Loucy (cell line): ENCODE measurements around the gene LRP2BP.

Experiments used
- H2AFZ ChIP-seq: fragments of 200-600 bp; sonication (generic); 2 replicates; pipeline ENCODE4 v1.6.0; 2016; ENCODE audit warnings: antibody characterized with exemption, mild to moderate bottlenecking, low read length, moderate library complexity
- H3F3A ChIP-seq: fragments of 200-600 bp; 2 replicates; pipeline ENCODE4 v1.6.0; 2016; ENCODE audit warnings: antibody characterized with exemption, low read depth, mild to moderate bottlenecking
- H3K27me3 ChIP-seq: fragments of 200-600 bp; sonication (generic); 2 replicates; pipeline ENCODE4 v1.6.1; 2014; ENCODE audit warnings: low read length, mild to moderate bottlenecking; ENCODE audit not compliant: insufficient read depth, poor library complexity, severe bottlenecking
- H3K36me3 ChIP-seq: fragments of 200-600 bp; sonication (generic); 2 replicates; pipeline ENCODE4 v1.6.1; 2016; ENCODE audit warnings: low read length; ENCODE audit not compliant: insufficient read depth
- H3K4me1 ChIP-seq: fragments of 200-600 bp; sonication (generic); 2 replicates; pipeline ENCODE4 v1.5.1; 2014; ENCODE audit warnings: low read length, mild to moderate bottlenecking; ENCODE audit not compliant: insufficient read depth, poor library complexity, severe bottlenecking
- H3K4me2 ChIP-seq: fragments of 200-600 bp; sonication (generic); 2 replicates; pipeline ENCODE4 v1.6.0; 2014; ENCODE audit warnings: antibody characterized with exemption, low read length, low read depth, mild to moderate bottlenecking; ENCODE audit not compliant: poor library complexity, severe bottlenecking
- H3K4me3 ChIP-seq: fragments of 200-600 bp; sonication (generic); 2 replicates; pipeline ENCODE4 v1.5.1; 2014; ENCODE audit warnings: low read length, mild to moderate bottlenecking, mixed read lengths; ENCODE audit not compliant: poor library complexity, severe bottlenecking
- H3K79me2 ChIP-seq: fragments of 200-600 bp; sonication (generic); 2 replicates; pipeline ENCODE4 v1.6.1; 2014; ENCODE audit warnings: low read length; ENCODE audit not compliant: insufficient read depth
- H3K9ac ChIP-seq: fragments of 200-600 bp; sonication (generic); 2 replicates; pipeline ENCODE4 v1.6.0; 2014; ENCODE audit warnings: mild to moderate bottlenecking, low read depth, low read length, moderate library complexity; ENCODE audit not compliant: poor library complexity, severe bottlenecking
- H3K9me2 ChIP-seq: fragments of 200-600 bp; sonication (generic); replicated peaks from 2 replicates; pipeline ENCODE4 v1.6.1; 2016; ENCODE audit warnings: low read depth, low read length, mixed read lengths
- H3K9me3 ChIP-seq: fragments of 200-600 bp; sonication (generic); 2 replicates; pipeline ENCODE4 v1.6.1; 2014; ENCODE audit warnings: mild to moderate bottlenecking, antibody characterized with exemption, low read length, low read depth; ENCODE audit not compliant: insufficient read depth
- H4K20me1 ChIP-seq: fragments of 200-600 bp; sonication (generic); 2 replicates; pipeline ENCODE4 v1.6.0; 2014; ENCODE audit warnings: antibody characterized with exemption, low read length, mild to moderate bottlenecking; ENCODE audit not compliant: insufficient read depth, poor library complexity, severe bottlenecking
- CTCF ChIP-seq: fragments of 200-600 bp; sonication (generic); conservative IDR thresholded peaks from 2 replicates; pipeline ENCODE4 v1.5.1; 2014; ENCODE audit warnings: mild to moderate bottlenecking, antibody characterized with exemption, low read length
- EZH2phosphoT487 ChIP-seq: fragments of 200-600 bp; IDR thresholded peaks from 2 replicates; pipeline ENCODE4 v1.6.1; 2018; ENCODE audit warnings: antibody characterized with exemption, mild to moderate bottlenecking, moderate library complexity, borderline replicate concordance

Gene LRP2BP

GRCh38 chr4:185421366-185422124, 25.8 kb upstream of the LRP2BP start:
- Histone ChIP-seq H3K9ac (no peak overlapping the region), H4K20me1 (no peaks in the 10 kb centered on the region), H3K4me1 (peaks cover 14% of the 10 kb centered on the region), H3K4me3 (no peak overlapping the region), H3K4me2 (peak overlapping the region; percentile 3), H3K79me2 (peaks cover 10% of the 10 kb centered on the region; the same call in 1 of the 2 replicates), H3K36me3 (peaks cover 4% of the 10 kb centered on the region; the same call in 1 of the 2 replicates), H3K9me3 (no peaks in the 10 kb centered on the region), H3K9me2 (no peaks in the 10 kb centered on the region), H3K27me3 (no peaks in the 10 kb centered on the region), H2AFZ (no peak overlapping the region), H3F3A (no peaks in the 10 kb centered on the region)
- no peak for TF ChIP-seq CTCF

DNA sequence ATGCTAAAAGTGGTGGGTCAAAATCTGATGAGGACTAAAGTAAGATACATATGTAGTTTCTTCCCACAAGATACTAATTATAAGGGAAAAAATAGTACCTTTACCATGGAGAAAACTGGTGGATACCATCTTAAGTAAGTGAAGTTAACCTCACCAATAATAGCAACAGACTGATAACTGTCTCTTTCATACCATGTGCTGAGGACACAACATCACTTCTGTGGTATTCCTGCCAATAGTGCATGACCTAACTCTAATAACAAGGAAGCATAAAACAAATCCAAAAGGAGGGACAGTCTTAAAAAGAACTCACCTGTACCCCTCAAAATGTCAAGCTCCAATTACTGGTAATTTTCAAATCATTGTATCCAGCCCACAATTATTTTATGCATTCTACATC, 21.2 kb upstream of the LRP2BP start:
- H3K79me2 ChIP-seq = no peaks in the 10 kb centered on the region
- no peak overlapping the region for H3K4me3 ChIP-seq
- no peaks in the 10 kb centered on the region for H3F3A ChIP-seq
- H3K9me3 ChIP-seq = no peaks in the 10 kb centered on the region
- H3K9me2 ChIP-seq = no peaks in the 10 kb centered on the region
- H3K4me2 ChIP-seq = no peak overlapping the region
- no peaks in the 10 kb centered on the region for H3K27me3 ChIP-seq
- TF ChIP-seq CTCF (no peak), EZH2phosphoT487 (no peak)
- no peak overlapping the region for H2AFZ ChIP-seq
- no peak overlapping the region for H3K9ac ChIP-seq
- H3K4me1 ChIP-seq = no peaks in the 10 kb centered on the region
- H4K20me1 ChIP-seq = no peaks in the 10 kb centered on the region
- peaks cover 21% of the 10 kb centered on the region; the same call in 1 of the 2 replicates for H3K36me3 ChIP-seq

- Histone ChIP-seq H3K79me2 (no peaks in the 10 kb centered on the region), H3K4me2 (no peak overlapping the region), H3K9me2 (no peaks in the 10 kb centered on the region)
Measured at GRCh38 chr4:185412412-185412811, 16.7 kb upstream of the LRP2BP start.

More at GRCh38 chr4:185412412-185412811, 16.7 kb upstream of the LRP2BP start:
- TF ChIP-seq CTCF (no peak), EZH2phosphoT487 (no peak)
- Histone ChIP-seq H3F3A (no peaks in the 10 kb centered on the region), H3K9me3 (no peaks in the 10 kb centered on the region), H3K27me3 (no peaks in the 10 kb centered on the region), H4K20me1 (no peaks in the 10 kb centered on the region), H3K9ac (no peak overlapping the region), H2AFZ (no peak overlapping the region), H3K4me1 (no peaks in the 10 kb centered on the region), H3K4me3 (no peak overlapping the region), H3K36me3 (peaks cover 21% of the 10 kb centered on the region; the same call in 1 of the 2 replicates)
